Motor neuron (in vitro differentiated cells): ENCODE measurements around the gene C1orf167. TPM values are rescaled to one million over a fixed set of nuclear protein-coding genes. Genes with fewer than 3 reads are reported as not detected.

Experiments
- total RNA-seq, 8 experiments: library from RNA; unstranded; fragments of 300-600 nt; gene quantifications; 2 replicates each; pipeline versions ENCODE4 v1.2.3 to v1.2.4, GENCODE V29; 2022

The C1orf167 gene
- total RNA-seq, 8 experiments from 2014 or later: 0.11 to 1.9 (median 0.35) TPM; not detected in 2

Other genes starting within 250 kb of the C1orf167 start
- gene FBXO2, start 107.8 kb upstream of the C1orf167 start, total RNA-seq: 1 to 10 TPM in 7 of 8 experiments, under 1 TPM in 1; 0.42 to 7.6 (median 2.1) TPM
- 10 to 100 TPM; 10.2 to 44.4 (median 29.0) TPM for gene FBXO44, start 107.3 kb upstream of the C1orf167 start, total RNA-seq
- gene FBXO6, start 98.0 kb upstream of the C1orf167 start, total RNA-seq: 1 to 10 TPM; 1.0 to 6.0 (median 3.1) TPM
- gene MAD2L2, start 81.0 kb upstream of the C1orf167 start, total RNA-seq: 100 to 1,000 TPM in 4 of 8 experiments, 10 to 100 TPM in 4; 22.2 to 164 (median 107) TPM
- 100 to 1,000 TPM in 1 of 8 experiments, 10 to 100 TPM in 4, under 1 TPM in 2, not detected in 1; 0.10 to 100 (median 78.0) TPM for gene DRAXIN, start 70.5 kb upstream of the C1orf167 start, total RNA-seq
- 10 to 100 TPM; 12.5 to 55.9 (median 32.3) TPM for gene AGTRAP, start 26.1 kb upstream of the C1orf167 start, total RNA-seq
- 10 to 100 TPM; 20.7 to 43.8 (median 31.3) TPM for gene MTHFR, start 43.8 kb downstream of the C1orf167 start, total RNA-seq
- 10 to 100 TPM in 7 of 8 experiments, 1 to 10 TPM in 1; 9.6 to 61.4 (median 27.0) TPM for gene CLCN6, start 44.0 kb downstream of the C1orf167 start, total RNA-seq
- 1 to 10 TPM in 1 of 8 experiments, under 1 TPM in 3, not detected in 4; 0.85 to 1.5 (median 0.90) TPM for gene NPPA, start 85.6 kb downstream of the C1orf167 start, total RNA-seq
- gene NPPB, start 96.8 kb downstream of the C1orf167 start, total RNA-seq: 10 to 100 TPM in 1 of 8 experiments, 1 to 10 TPM in 2, not detected in 5; 1.6 to 10.5 (median 2.1) TPM
- gene KIAA2013, start 164.2 kb downstream of the C1orf167 start, total RNA-seq: 10 to 100 TPM; 27.4 to 43.4 (median 32.4) TPM
- 100 to 1,000 TPM in 3 of 8 experiments, 10 to 100 TPM in 5; 24.0 to 136 (median 66.7) TPM for gene PLOD1, start 172.5 kb downstream of the C1orf167 start, total RNA-seq
- gene MFN2, start 218.3 kb downstream of the C1orf167 start, total RNA-seq: 100 to 1,000 TPM in 1 of 8 experiments, 10 to 100 TPM in 7; 68.9 to 109 (median 75.3) TPM